NT2/D1 (cell line): ENCODE data around the gene EPHA4.

Experiments
- SUZ12 ChIP-seq: IDR thresholded peaks from 2 replicates; pipeline ENCODE4 v1.6.1; 2011; ENCODE audit not compliant: insufficient read length, insufficient read depth; ENCODE audit errors: extremely low read depth
- YY1 ChIP-seq: IDR thresholded peaks from 2 replicates; pipeline ENCODE4 v1.6.1; 2011; ENCODE audit not compliant: insufficient read length, insufficient read depth
- ZNF274 ChIP-seq: IDR thresholded peaks from 2 replicates; pipeline ENCODE4 v1.6.1; 2011; ENCODE audit warnings: mild to moderate bottlenecking, low read depth, low read length

- TF ChIP-seq ZNF274 (no peak), YY1 (no peak), SUZ12 (no peak)
Measured at GRCh38 chr2:221561770-221562169, 10.3 kb downstream of the EPHA4 start.
